AG04449 (cell line): ENCODE results near the gene CCM2L.

Source experiments
- CTCF ChIA-PET: fragments of 350-600 bp; formaldehyde crosslinking; extraction: SDS; loops from one replicate; lab custom pipeline; 2021; ENCODE audit warnings: antibody characterized with exemption; lab: Yijun Ruan, JAX
- POLR2A ChIA-PET: fragments of 400-600, 350-600 bp; formaldehyde crosslinking; extraction: SDS; loops from one replicate; lab custom pipeline; 2020; ENCODE audit warnings: antibody characterized with exemption, inconsistent platforms; lab: Yijun Ruan, JAX
- DNase-seq: peaks from one replicate; pipeline ENCODE4 v3.0.0-alpha.2; 2010; ENCODE audit warnings: low read depth, low spot score
- H3K4me3 ChIP-seq: 2 replicates; pipeline ENCODE4 v1.5.1; 2011; ENCODE audit warnings: low read depth, mild to moderate bottlenecking, control low read depth, low read length
- TF ChIP-seq, protein P1 (sequence below): IDR thresholded peaks from one replicate; pipeline ENCODE4 v1.5.1; 2011; ENCODE audit warnings: mild to moderate bottlenecking, moderate library complexity, low read length, control low read depth, inconsistent platforms; ENCODE audit not compliant: insufficient read depth; ENCODE audit errors: missing control alignments

Gene CCM2L

DNA sequence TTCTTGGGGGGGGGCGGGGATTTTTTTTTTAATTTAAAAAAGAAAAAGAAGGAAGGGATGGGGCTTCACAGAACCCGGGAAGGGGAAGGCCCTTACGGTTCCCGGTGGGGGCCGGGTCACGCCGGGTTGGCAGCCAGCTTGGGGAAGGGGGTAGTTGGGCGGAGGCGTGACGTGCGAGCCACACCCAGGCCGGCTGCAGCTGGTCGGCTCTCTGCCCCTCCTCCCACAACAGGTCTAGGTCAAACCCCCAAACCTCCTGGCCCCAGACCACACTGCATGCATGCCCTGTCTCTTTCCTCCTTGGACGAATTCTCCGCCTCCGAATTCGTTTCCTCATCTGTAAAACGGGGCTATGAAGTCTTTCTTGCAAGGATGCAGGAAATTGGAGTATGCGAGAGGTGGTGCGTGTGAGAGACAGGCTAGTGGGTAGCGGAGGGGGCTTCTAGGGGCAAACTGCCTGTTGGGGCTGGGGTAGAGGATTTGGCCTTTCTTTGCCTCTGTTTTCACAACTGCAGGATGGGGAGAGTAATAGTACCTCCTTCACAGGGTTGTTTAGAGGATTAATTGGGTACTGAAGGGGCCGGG is 42.6 kb downstream of the CCM2L start:
- DNase-seq, result no peak
- CTCF ChIA-PET, result interaction anchor here (1.2 kb wide), 1 partner anchor 22 kb away, joined by 4 read pairs; no protein-coding TSS in a partner anchor
- H3K4me3 ChIP-seq, result no peak overlapping the region
- TF ChIP-seq, protein P1, sequence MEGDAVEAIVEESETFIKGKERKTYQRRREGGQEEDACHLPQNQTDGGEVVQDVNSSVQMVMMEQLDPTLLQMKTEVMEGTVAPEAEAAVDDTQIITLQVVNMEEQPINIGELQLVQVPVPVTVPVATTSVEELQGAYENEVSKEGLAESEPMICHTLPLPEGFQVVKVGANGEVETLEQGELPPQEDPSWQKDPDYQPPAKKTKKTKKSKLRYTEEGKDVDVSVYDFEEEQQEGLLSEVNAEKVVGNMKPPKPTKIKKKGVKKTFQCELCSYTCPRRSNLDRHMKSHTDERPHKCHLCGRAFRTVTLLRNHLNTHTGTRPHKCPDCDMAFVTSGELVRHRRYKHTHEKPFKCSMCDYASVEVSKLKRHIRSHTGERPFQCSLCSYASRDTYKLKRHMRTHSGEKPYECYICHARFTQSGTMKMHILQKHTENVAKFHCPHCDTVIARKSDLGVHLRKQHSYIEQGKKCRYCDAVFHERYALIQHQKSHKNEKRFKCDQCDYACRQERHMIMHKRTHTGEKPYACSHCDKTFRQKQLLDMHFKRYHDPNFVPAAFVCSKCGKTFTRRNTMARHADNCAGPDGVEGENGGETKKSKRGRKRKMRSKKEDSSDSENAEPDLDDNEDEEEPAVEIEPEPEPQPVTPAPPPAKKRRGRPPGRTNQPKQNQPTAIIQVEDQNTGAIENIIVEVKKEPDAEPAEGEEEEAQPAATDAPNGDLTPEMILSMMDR, result no peak
- POLR2A ChIA-PET, result interaction anchor here (0.7 kb wide), 1 partner anchor 10 kb away, joined by 3 read pairs; no protein-coding TSS in a partner anchor

GRCh38 chr20:32053648-32054047 is 43.4 kb downstream of the CCM2L start:
- H3K4me3 ChIP-seq, result no peak overlapping the region
- DNase-seq, result no peak
- POLR2A ChIA-PET, result interaction anchor here (0.7 kb wide), 1 partner anchor 10 kb away, joined by 3 read pairs; no protein-coding TSS in a partner anchor
- TF ChIP-seq, protein P1, result no peak
- CTCF ChIA-PET, result interaction anchor here (1.2 kb wide), 1 partner anchor 23 kb away, joined by 4 read pairs; no protein-coding TSS in a partner anchor

DNA sequence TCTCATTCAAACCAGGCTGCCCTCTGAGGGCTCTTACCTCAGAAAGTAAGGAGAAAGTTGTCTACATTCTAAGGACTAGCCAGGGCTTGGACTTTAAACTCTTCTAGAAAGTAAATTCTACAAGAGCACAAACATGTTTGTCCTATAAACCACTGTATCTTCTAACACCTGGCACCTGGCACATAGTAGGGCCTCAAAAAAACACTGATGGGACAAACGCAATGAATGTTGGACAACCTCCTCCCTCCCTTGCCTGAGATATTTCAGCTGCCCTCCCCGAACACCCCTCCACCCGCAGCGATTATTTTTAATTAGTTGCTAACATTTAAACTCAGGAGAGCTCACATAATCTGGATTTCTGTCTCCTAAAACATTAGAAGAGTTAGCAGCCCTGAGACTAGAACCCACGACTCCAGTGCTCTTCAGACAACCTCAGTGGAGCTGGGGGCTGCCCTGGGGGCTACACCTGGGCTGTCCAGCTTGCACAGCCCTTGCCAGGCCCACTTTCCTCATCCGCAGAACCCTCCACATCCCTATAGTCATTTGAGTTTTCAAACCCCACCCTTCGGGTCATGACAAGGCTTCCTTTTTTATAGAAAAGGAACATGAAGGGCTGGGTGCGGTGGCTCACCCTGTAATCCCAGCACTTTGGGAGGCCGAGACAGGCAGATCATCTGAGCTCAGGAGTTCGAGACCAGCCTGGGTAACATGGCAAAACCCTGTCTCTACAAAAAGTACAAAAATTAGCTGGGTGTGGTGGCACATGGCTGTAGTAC is 46.7 kb downstream of the CCM2L start:
- DNase-seq, result no peak
- ChIA-PET CTCF (no interaction called here), POLR2A (no interaction called here)
- no peak overlapping the region for H3K4me3 ChIP-seq
- TF ChIP-seq, protein P1, result no peak

- no peak overlapping the region for H3K4me3 ChIP-seq
- POLR2A ChIA-PET, result no interaction called here
- no peak for DNase-seq
- CTCF ChIA-PET, result interaction anchor here (1.0 kb wide), 1 partner anchor 10 kb away, joined by 3 read pairs; no protein-coding TSS in a partner anchor
- TF ChIP-seq, protein P1, result no peak
Observed at GRCh38 chr20:32057656-32058184, 47.5 kb downstream of the CCM2L start.

GRCh38 chr20:32059189-32059588 is 49.0 kb downstream of the CCM2L start:
- CTCF ChIA-PET, result interaction anchor here (1.4 to 3.4 kb wide), 2 partner anchors 28 to 32 kb away, joined by 9 to 12 read pairs; no protein-coding TSS in a partner anchor
- no peak overlapping the region for H3K4me3 ChIP-seq
- POLR2A ChIA-PET, result no interaction called here
- TF ChIP-seq, protein P1, result no peak
- DNase-seq, result no peak

- no peak for DNase-seq
Observed at GRCh38 chr20:32062776-32063170, 52.5 kb downstream of the CCM2L start.

More at GRCh38 chr20:32062776-32063170, 52.5 kb downstream of the CCM2L start:
- TF ChIP-seq, protein P1, result no peak
- no peak overlapping the region for H3K4me3 ChIP-seq
- ChIA-PET CTCF (interaction anchor here (0.9 to 5.2 kb wide), 5 partner anchors 29 to 240 kb away, joined by 3 to 28 read pairs (median 3); no protein-coding TSS in a partner anchor), POLR2A (no interaction called here)
